ENCODE measurements around the gene GLT1D1. TPM values are rescaled to one million over a fixed set of nuclear protein-coding genes. Genes with fewer than 3 reads are reported as not detected.

GLT1D1 gene
- total RNA-seq, 1 experiment from 2014 or later: not detected

DNA sequence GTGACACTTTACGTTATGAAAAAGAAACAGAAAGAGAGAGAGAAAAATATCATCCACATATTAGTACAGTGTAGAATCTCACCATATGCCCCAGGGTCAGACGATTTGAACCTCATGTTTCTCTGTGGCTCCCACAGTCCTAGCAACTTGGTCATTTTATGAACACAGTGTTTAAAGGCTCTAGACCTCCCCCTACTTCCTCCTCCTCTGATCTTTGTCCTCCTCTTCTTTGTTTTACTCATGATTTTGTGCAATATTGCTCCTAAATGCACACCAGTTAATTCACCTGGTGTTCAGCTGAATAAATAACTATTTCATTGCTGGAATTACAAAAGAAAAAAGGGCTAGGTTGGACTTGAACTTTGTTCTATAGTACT is 18.2 kb downstream of the GLT1D1 start:
- Histone ChIP-seq H4K20me1 (ENCODE audit: insufficient read depth) (no peaks in the 10 kb centered on the region), H3K9me2 (ENCODE audit: insufficient read depth) (no peaks in the 10 kb centered on the region), H3K4me2 (ENCODE audit: low read length) (no peak overlapping the region), H3K9me3 (ENCODE audit: control insufficient read depth in 1 of 2, insufficient read depth in 1 of 2, low read depth in 1 of 2, low read length in 2 of 2) (no peaks in the 10 kb centered on the region; a peak in 1 of 4 replicates), H3K9ac (ENCODE audit: low read length) (no peak overlapping the region), H3K36me3 (ENCODE audit: control insufficient read depth in 1 of 2, insufficient read depth in 2 of 2, low read length in 2 of 2) (no peaks in the 10 kb centered on the region), H3K4me1 (ENCODE audit: control insufficient read depth in 1 of 2, insufficient read depth in 2 of 2, low read length in 2 of 2) (no peaks in the 10 kb centered on the region), H3K4me3 (replicated peaks in 1 of 2; ENCODE audit: low read depth in 1 of 2, low read length in 2 of 2) (no peak overlapping the region), H3K27me3 (ENCODE audit: insufficient read depth, low read length) (no peaks in the 10 kb centered on the region), H3K79me2 (ENCODE audit: insufficient read depth, low read length) (no peaks in the 10 kb centered on the region), H3K27ac (ENCODE audit: low read depth, low read length) (no peak overlapping the region), H2AFZ (ENCODE audit: low read depth, low read length, poor library complexity, severe bottlenecking) (no peak overlapping the region)
- RAD21 ChIA-PET (ENCODE audit: low non-redundant PET in 1 of 2, low total read pairs in 2 of 2, uncharacterized antibody in 2 of 2, unreplicated experiment in 2 of 2): no interaction called here
- intact Hi-C loops (cut with micrococcal nuclease): no loop called here
- no TSS peak for BruUV-seq (replicated peaks)
- CTCF ChIA-PET: no interaction called here
- POLR2A ChIA-PET: no interaction called here
- TF ChIP-seq POLR2AphosphoS5 (IDR thresholded peaks at IDR 0.05; ENCODE audit: low read depth, low read length) (no peak), EGR1 (IDR thresholded peaks at IDR 0.05; ENCODE audit: low read depth) (no peak), EZH2phosphoT487 (IDR thresholded peaks at IDR 0.05; ENCODE audit: borderline replicate concordance) (no peak), RAD21 (IDR thresholded peaks at IDR 0.05; ENCODE audit: low read depth) (no peak), EZH2 (IDR thresholded peaks at IDR 0.05) (no peak), ZNF274 (IDR thresholded peaks at IDR 0.05; ENCODE audit: low read depth, low read length) (no peak), FOSL1 (IDR thresholded peaks at IDR 0.05; ENCODE audit: low read depth) (no peak), SIN3A (IDR thresholded peaks at IDR 0.05; ENCODE audit: low read depth) (no peak), JUND (IDR thresholded peaks at IDR 0.05) (no peak), ZBTB33 (IDR thresholded peaks at IDR 0.05; ENCODE audit: extremely low read depth, insufficient replicate concordance, low read length) (no peak), ZFX (IDR thresholded peaks at IDR 0.05) (no peak), SP1 (IDR thresholded peaks at IDR 0.05; ENCODE audit: low read depth) (no peak), SRF (IDR thresholded peaks at IDR 0.05; ENCODE audit: low read depth) (no peak), CTCF (IDR thresholded peaks at IDR 0.05 in 2 of 3, conservative IDR thresholded peaks at IDR 0.05 in 1 of 3; ENCODE audit: borderline replicate concordance in 1 of 3, insufficient read depth in 1 of 3, low read depth in 2 of 3, low read length in 2 of 3) (no peak), CEBPB (IDR thresholded peaks at IDR 0.05; ENCODE audit: low read depth) (no peak), ELF1 (IDR thresholded peaks at IDR 0.05; ENCODE audit: borderline replicate concordance, low read depth) (no peak), ATF3 (IDR thresholded peaks at IDR 0.05) (no peak), TCF7L2 (IDR thresholded peaks at IDR 0.05; ENCODE audit: borderline replicate concordance, extremely low read depth, insufficient read depth, insufficient read length) (no peak)
- TF ChIP-seq, protein P1, sequence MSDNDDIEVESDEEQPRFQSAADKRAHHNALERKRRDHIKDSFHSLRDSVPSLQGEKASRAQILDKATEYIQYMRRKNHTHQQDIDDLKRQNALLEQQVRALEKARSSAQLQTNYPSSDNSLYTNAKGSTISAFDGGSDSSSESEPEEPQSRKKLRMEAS (IDR thresholded peaks at IDR 0.05): no peak
- TF ChIP-seq, protein P2, sequence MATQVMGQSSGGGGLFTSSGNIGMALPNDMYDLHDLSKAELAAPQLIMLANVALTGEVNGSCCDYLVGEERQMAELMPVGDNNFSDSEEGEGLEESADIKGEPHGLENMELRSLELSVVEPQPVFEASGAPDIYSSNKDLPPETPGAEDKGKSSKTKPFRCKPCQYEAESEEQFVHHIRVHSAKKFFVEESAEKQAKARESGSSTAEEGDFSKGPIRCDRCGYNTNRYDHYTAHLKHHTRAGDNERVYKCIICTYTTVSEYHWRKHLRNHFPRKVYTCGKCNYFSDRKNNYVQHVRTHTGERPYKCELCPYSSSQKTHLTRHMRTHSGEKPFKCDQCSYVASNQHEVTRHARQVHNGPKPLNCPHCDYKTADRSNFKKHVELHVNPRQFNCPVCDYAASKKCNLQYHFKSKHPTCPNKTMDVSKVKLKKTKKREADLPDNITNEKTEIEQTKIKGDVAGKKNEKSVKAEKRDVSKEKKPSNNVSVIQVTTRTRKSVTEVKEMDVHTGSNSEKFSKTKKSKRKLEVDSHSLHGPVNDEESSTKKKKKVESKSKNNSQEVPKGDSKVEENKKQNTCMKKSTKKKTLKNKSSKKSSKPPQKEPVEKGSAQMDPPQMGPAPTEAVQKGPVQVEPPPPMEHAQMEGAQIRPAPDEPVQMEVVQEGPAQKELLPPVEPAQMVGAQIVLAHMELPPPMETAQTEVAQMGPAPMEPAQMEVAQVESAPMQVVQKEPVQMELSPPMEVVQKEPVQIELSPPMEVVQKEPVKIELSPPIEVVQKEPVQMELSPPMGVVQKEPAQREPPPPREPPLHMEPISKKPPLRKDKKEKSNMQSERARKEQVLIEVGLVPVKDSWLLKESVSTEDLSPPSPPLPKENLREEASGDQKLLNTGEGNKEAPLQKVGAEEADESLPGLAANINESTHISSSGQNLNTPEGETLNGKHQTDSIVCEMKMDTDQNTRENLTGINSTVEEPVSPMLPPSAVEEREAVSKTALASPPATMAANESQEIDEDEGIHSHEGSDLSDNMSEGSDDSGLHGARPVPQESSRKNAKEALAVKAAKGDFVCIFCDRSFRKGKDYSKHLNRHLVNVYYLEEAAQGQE (IDR thresholded peaks at IDR 0.05; ENCODE audit: low read depth): no peak
- DNase-seq (ENCODE audit: low read depth, low spot score) (no peak), ATAC-seq (no peak)
